ENCODE results near the gene PCDHGB3.

Gene PCDHGB3

DNA sequence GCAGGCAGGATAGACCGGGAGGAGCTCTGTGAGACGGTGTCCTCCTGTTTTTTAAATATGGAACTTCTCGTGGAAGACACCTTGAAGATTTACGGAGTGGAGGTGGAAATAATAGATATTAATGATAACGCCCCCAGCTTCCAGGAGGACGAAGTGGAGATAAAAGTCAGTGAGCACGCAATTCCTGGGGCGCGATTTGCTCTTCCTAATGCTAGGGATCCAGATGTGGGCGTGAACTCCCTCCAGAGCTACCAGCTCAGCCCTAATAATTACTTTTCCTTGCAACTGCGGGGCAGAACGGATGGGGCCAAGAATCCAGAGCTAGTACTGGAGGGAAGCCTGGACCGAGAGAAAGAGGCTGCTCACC is 51.4 kb downstream of the PCDHGB3 start:
- no peak for DNase-seq
